IMR-90 (cell line): ENCODE results near the gene KIAA0513. TPM values are rescaled to one million over a fixed set of nuclear protein-coding genes. Genes with fewer than 3 reads are reported as not detected.

Source experiments
- ATAC-seq: fragments of 200-7000 bp; cut with Tn5 transposase; 2 replicates; pipeline ENCODE4 v1.9.1; 2020; ENCODE audit warnings: low read depth, mild to moderate bottlenecking, moderate library complexity
- BruUV-seq: library from RNA; stranded (reverse); fragments of 400-500 nt; replicated peaks from 2 replicates; lab custom pipeline; 2021; lab: Mats Ljungman, UMichigan
- CTCF ChIA-PET: fragments of 300-600 bp; formaldehyde crosslinking; extraction: SDS; loops from one replicate; lab custom pipeline; 2021; ENCODE audit warnings: antibody characterized with exemption; lab: Yijun Ruan, JAX
- POLR2A ChIA-PET: fragments of 300-600 bp; sonication (Branson Sonifier 250); formaldehyde crosslinking; loops from one replicate; lab custom pipeline; 2022; ENCODE audit warnings: antibody characterized with exemption; ENCODE audit not compliant: unreplicated experiment; lab: Charles Lee
- DNase-seq: peaks from one replicate; pipeline ENCODE4 v3.0.0; 2013
- H2AFZ ChIP-seq: replicated peaks from 2 replicates; pipeline ENCODE3; 2013; ENCODE audit warnings: low read length, mild to moderate bottlenecking; ENCODE audit not compliant: poor library complexity
- H2AK5ac ChIP-seq: 2 replicates; pipeline ENCODE4 v1.6.1; 2013; ENCODE audit warnings: low read depth, low read length, inconsistent platforms
- H2AK9ac ChIP-seq: replicated peaks from 2 replicates; pipeline ENCODE3; 2013; ENCODE audit warnings: mild to moderate bottlenecking, low read depth, low read length, moderate library complexity; ENCODE audit not compliant: poor library complexity
- H2BK120ac ChIP-seq: 2 replicates; pipeline ENCODE4 v1.6.1; 2013; ENCODE audit warnings: low read depth, low read length, inconsistent platforms
- H2BK15ac ChIP-seq: 3 replicates; pipeline ENCODE4 v1.6.1; 2013; ENCODE audit warnings: low read depth, low read length, inconsistent platforms
- H2BK20ac ChIP-seq: 2 replicates; pipeline ENCODE4 v1.6.1; 2013; ENCODE audit warnings: low read depth, mild to moderate bottlenecking, inconsistent platforms, low read length, moderate library complexity
- H2BK5ac ChIP-seq: 2 replicates; pipeline ENCODE4 v1.6.1; 2013; ENCODE audit warnings: mild to moderate bottlenecking, low read depth, low read length, inconsistent platforms; ENCODE audit not compliant: poor library complexity, severe bottlenecking
- H3K14ac ChIP-seq: replicated peaks from 2 replicates; pipeline ENCODE4 v1.6.1; 2013; ENCODE audit warnings: low read depth, low read length, inconsistent platforms
- H3K18ac ChIP-seq: 2 replicates; pipeline ENCODE4 v1.6.1; 2013; ENCODE audit warnings: low read depth, low read length, control low read depth
- H3K23ac ChIP-seq: 2 replicates; pipeline ENCODE4 v1.6.1; 2013; ENCODE audit warnings: low read depth, low read length, inconsistent platforms
- H3K27ac ChIP-seq: 2 replicates; pipeline ENCODE4 v1.5.1; 2013; ENCODE audit warnings: mild to moderate bottlenecking, control low read depth, low read length; ENCODE audit not compliant: insufficient read depth
- H3K27me3 ChIP-seq: 2 replicates; pipeline ENCODE4 v1.6.1; 2013; ENCODE audit warnings: low read length; ENCODE audit not compliant: control insufficient read depth, insufficient read depth
- H3K36me3 ChIP-seq: 2 replicates; pipeline ENCODE4 v1.6.1; 2013; ENCODE audit warnings: low read length, mixed read lengths; ENCODE audit not compliant: control insufficient read depth, insufficient read depth
- H3K4ac ChIP-seq: 2 replicates; pipeline ENCODE4 v1.6.1; 2013; ENCODE audit warnings: low read depth, low read length, inconsistent platforms
- H3K4me1 ChIP-seq: 2 replicates; pipeline ENCODE4 v1.6.1; 2013; ENCODE audit warnings: low read length, mixed read lengths; ENCODE audit not compliant: control insufficient read depth, insufficient read depth
- H3K4me2 ChIP-seq: 2 replicates; pipeline ENCODE4 v1.6.1; 2013; ENCODE audit warnings: low read depth, mild to moderate bottlenecking, control low read depth, low read length, moderate library complexity
- H3K4me3 ChIP-seq: 2 replicates; pipeline ENCODE4 v1.5.1; 2013; ENCODE audit warnings: low read depth, mild to moderate bottlenecking, control low read depth, low read length, moderate library complexity; ENCODE audit not compliant: insufficient read depth
- H3K56ac ChIP-seq: 2 replicates; pipeline ENCODE4 v1.6.1; 2013; ENCODE audit warnings: low read length, inconsistent platforms; ENCODE audit not compliant: insufficient read depth; ENCODE audit errors: extremely low read depth
- H3K79me1 ChIP-seq, 2 experiments: 2 replicates each; pipeline ENCODE4 v1.6.1; 2013; ENCODE audit warnings: low read length in 2 of 2, inconsistent platforms in 1 of 2, low read depth in 1 of 2
- H3K9ac ChIP-seq: 2 replicates; pipeline ENCODE4 v1.6.1; 2013; ENCODE audit warnings: low read depth, low read length, control low read depth
- H3K9me1 ChIP-seq: 2 replicates; pipeline ENCODE4 v1.6.1; 2013; ENCODE audit warnings: low read length, inconsistent platforms; ENCODE audit not compliant: insufficient read depth
- H3K9me3 ChIP-seq: 2 replicates; pipeline ENCODE4 v1.6.1; 2013; ENCODE audit warnings: low read length; ENCODE audit not compliant: control insufficient read depth, insufficient read depth
- H4K20me1 ChIP-seq: 2 replicates; pipeline ENCODE4 v1.6.1; 2013; ENCODE audit warnings: low read length, inconsistent platforms; ENCODE audit not compliant: insufficient read depth
- H4K5ac ChIP-seq: 2 replicates; pipeline ENCODE4 v1.6.1; 2013; ENCODE audit warnings: mild to moderate bottlenecking, low read depth, low read length, control low read depth
- H4K8ac ChIP-seq, 2 experiments: 2 replicates each; pipeline ENCODE4 v1.6.1; 2013; ENCODE audit warnings: low read depth in 2 of 2, low read length in 2 of 2, control low read depth in 1 of 2, inconsistent platforms in 1 of 2
- H4K91ac ChIP-seq: 2 replicates; pipeline ENCODE4 v1.6.1; 2013; ENCODE audit warnings: low read depth, low read length, inconsistent platforms; ENCODE audit not compliant: insufficient read depth
- CHD1 ChIP-seq: IDR thresholded peaks from 2 replicates; pipeline ENCODE4 v1.6.1; 2012; ENCODE audit warnings: low read depth, low read length, improper control_type of control experiment
- FOS ChIP-seq: fragments of 150-350 bp; IDR thresholded peaks from 2 replicates; pipeline ENCODE4 v1.6.1; 2016; ENCODE audit warnings: low read depth, low read length
- SMC3 ChIP-seq: fragments of 150-350 bp; IDR thresholded peaks from 2 replicates; pipeline ENCODE4 v1.6.1; 2016; ENCODE audit warnings: low read depth, mild to moderate bottlenecking, antibody characterized with exemption, low read length, moderate library complexity
- WGBS, 2 experiments: methylation state at CpG; one replicate each; pipeline versions ENCODE4 v1.1.5 to v1.1.7; 2013; ENCODE audit warnings: missing lambda C conversion rate in 2 of 2; ENCODE audit not compliant: insufficient read length in 1 of 2; ENCODE audit errors: extremely low coverage in 2 of 2; 5-methylcytosine and 5-hydroxymethylcytosine counted together
- dilution Hi-C: fragments of 300-500 bp; cut with HindIII; formaldehyde crosslinking; loops from one replicate; pipeline ENCODE4 v1.14.3; 2018; ENCODE audit warnings: low sequenced_read_pairs; ENCODE audit not compliant: unreplicated experiment
- in situ Hi-C: fragments of 300-500 bp; cut with MboI; formaldehyde crosslinking; loops from 3 replicates; pipeline ENCODE4 v1.14.3; 2019; ENCODE audit warnings: low sequenced_read_pairs, inconsistent platforms, mixed read lengths
- intact Hi-C: fragments of 100-400 bp; cut with micrococcal nuclease; formaldehyde crosslinking; loops from 2 replicates; pipeline ENCODE4 v1.10.0; 2022
- polyA plus RNA-seq, 3 experiments: library from polyadenylated mRNA; depleted of rRNA; stranded (reverse); fragments of >200 nt; gene quantifications; 2 replicates each; pipeline ENCODE4 v1.2.3, GENCODE V29; 2012; ENCODE audit warnings: low replicate concordance in 1 of 3
- total RNA-seq: library from RNA; depleted of rRNA; stranded (reverse); fragments of >200 nt; gene quantifications from 2 replicates; pipeline ENCODE4 v1.2.3, GENCODE V29; 2012
- TF ChIP-seq, protein P1 (sequence below): fragments of 150-350 bp; IDR thresholded peaks from 2 replicates; pipeline ENCODE4 v1.6.1; 2017; ENCODE audit warnings: mild to moderate bottlenecking, antibody characterized with exemption, low read length, low read depth

The KIAA0513 gene
- total and polyA plus RNA-seq, 2 of the 4 experiments (the other 2 are of a cell fraction): 9.5 TPM

DNA sequence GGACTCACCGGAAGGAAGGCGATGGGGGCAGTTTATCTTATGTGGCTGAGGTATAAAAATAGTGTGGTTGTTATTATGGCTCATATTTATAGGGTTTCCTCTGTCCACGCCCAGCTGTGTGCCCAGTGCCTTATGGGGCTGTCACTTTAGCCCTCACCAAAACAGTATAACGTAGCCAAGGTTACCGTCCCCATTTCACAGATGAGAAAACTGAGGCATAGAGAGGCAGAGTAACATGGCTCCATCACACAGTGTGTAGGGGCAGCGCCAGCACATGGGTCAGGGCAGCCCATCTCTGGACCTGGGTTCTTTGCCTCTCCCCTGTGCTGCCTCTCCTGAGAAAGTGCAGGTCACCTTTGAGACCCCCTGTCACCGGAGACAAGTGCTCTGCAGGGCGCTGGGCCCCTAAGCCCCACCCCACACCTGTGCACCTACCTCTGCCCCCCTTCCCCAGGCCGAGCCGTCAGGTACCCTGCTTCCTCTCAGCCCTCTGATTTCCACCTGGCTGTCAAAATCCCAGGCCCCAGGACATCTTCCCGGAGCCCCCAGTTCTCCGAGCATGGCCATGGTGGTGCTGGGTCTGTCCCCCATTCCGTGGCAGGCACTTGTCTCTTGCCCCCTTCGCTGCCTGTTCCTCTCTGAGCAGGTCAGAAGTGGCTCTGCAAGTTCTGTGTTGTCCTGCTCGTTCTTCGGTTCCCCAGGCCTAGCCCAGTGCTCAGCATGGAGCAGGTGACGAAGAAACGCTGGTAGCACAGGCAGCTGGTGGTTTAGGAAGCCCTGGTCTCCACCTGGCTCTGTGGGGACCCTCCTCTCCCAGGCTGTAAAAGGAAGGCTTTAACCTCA, 7.2 kb downstream of the KIAA0513 start:
- Histone ChIP-seq H4K8ac (no peak overlapping the region), H3K79me1 (peaks cover 12 to 47% of the 10 kb centered on the region in 2 experiments), H3K27me3 (no peaks in the 10 kb centered on the region), H3K9me3 (no peaks in the 10 kb centered on the region), H3K4ac (no peak overlapping the region), H3K4me3 (no peak overlapping the region), H2BK20ac (no peak overlapping the region), H2BK120ac (no peak overlapping the region), H3K36me3 (peaks cover 8% of the 10 kb centered on the region; the same call in 1 of the 2 replicates), H3K18ac (no peak overlapping the region), H2BK5ac (no peak overlapping the region), H3K56ac (no peak overlapping the region), H4K5ac (no peak overlapping the region), H4K20me1 (0 out of 2 replicates have a peak, but pooled peaks cover 5% of the 10 kb centered on the region), H2AFZ (no peak overlapping the region), H3K23ac (no peak overlapping the region), H3K4me2 (no peak overlapping the region), H2BK15ac (no peak overlapping the region), H3K4me1 (peaks cover 6% of the 10 kb centered on the region), H4K91ac (no peak overlapping the region), H3K9me1 (peaks cover 13% of the 10 kb centered on the region), H3K14ac (no peak overlapping the region), H3K27ac (no peak overlapping the region), H2AK5ac (no peak overlapping the region), H2AK9ac (no peak overlapping the region), H3K9ac (no peak overlapping the region)
- WGBS, 2 experiments: 88% methylated on average over 6 of the region's 18 CpGs; no CpG with 5 or more reads in 1 of the 2 experiments
- ATAC-seq (no peak), DNase-seq (no peak)
- dilution Hi-C loops (no loop called here), in situ Hi-C loops (no loop called here), intact Hi-C loops (no loop called here)
- TF ChIP-seq, protein P1, sequence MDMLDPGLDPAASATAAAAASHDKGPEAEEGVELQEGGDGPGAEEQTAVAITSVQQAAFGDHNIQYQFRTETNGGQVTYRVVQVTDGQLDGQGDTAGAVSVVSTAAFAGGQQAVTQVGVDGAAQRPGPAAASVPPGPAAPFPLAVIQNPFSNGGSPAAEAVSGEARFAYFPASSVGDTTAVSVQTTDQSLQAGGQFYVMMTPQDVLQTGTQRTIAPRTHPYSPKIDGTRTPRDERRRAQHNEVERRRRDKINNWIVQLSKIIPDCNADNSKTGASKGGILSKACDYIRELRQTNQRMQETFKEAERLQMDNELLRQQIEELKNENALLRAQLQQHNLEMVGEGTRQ: no peak
- TF ChIP-seq FOS (no peak), SMC3 (no peak), CHD1 (no peak)
- ChIA-PET POLR2A (interaction anchor here (0.9 kb wide), 1 partner anchor 8 kb away, joined by 3 read pairs; the partner anchor contains the start of gene KIAA0513), CTCF (no interaction called here)
- no TSS peak for BruUV-seq
